GM03348 (cell line): ENCODE results near the gene CDCA8.
"Not testable (repeated sequence)": the region's sequence is repeated elsewhere in the genome, so short reads cannot be mapped to it uniquely, and the experiment has no call there.

Experiments
- DNase-seq: peaks from one replicate; pipeline ENCODE4 v3.0.0; 2012; ENCODE audit warnings: low spot score

The CDCA8 gene

GRCh38 chr1:37718181-37718900, 26.0 kb downstream of the CDCA8 start:
- no peak for DNase-seq

GRCh38 chr1:37718901-37719571, 26.7 kb downstream of the CDCA8 start:
- no peak for DNase-seq

- no peak for DNase-seq
These were observed 27.4 kb downstream of the CDCA8 start for GRCh38 chr1:37719572-37720195.

GRCh38 chr1:37720231-37721130, 28.2 kb downstream of the CDCA8 start:
- no peak for DNase-seq

GRCh38 chr1:37721565-37721964, 29.2 kb downstream of the CDCA8 start:
- DNase-seq, result no peak

- no peak for DNase-seq
These were observed 30.1 kb downstream of the CDCA8 start for GRCh38 chr1:37722181-37723071.

- DNase-seq, result no peak
These were observed 30.7 kb downstream of the CDCA8 start for GRCh38 chr1:37723072-37723389.

GRCh38 chr1:37723390-37724078, 31.2 kb downstream of the CDCA8 start:
- DNase-seq, result no peak

GRCh38 chr1:37724575-37724974, 32.3 kb downstream of the CDCA8 start:
- DNase-seq, result no peak

- DNase-seq, result no peak
These were observed 33.7 kb downstream of the CDCA8 start for GRCh38 chr1:37725851-37726613.

GRCh38 chr1:37726751-37727585, 34.7 kb downstream of the CDCA8 start:
- no peak for DNase-seq

GRCh38 chr1:37728416-37728815, 36.1 kb downstream of the CDCA8 start:
- no peak for DNase-seq

GRCh38 chr1:37730376-37730775, 38.1 kb downstream of the CDCA8 start:
- no peak for DNase-seq

- no peak for DNase-seq
These were observed 39.1 kb downstream of the CDCA8 start for GRCh38 chr1:37731312-37732019.

GRCh38 chr1:37732111-37732780, 39.9 kb downstream of the CDCA8 start:
- DNase-seq, result no peak

- no peak for DNase-seq
These were observed 42.6 kb downstream of the CDCA8 start for GRCh38 chr1:37734629-37735591.

GRCh38 chr1:37737975-37738374, 45.7 kb downstream of the CDCA8 start:
- DNase-seq, result not testable (repeated sequence)
